Natural killer cell (primary cell): ENCODE results near the gene AATK. TPM values are rescaled to one million over a fixed set of nuclear protein-coding genes. Genes with fewer than 3 reads are reported as not detected.

Experiments
- ATAC-seq, 3 donors: fragments of 150-1000 bp in 2 of 3; fragments of 200-7000 bp in 1 of 3; cut with Tn5 transposase; 1 replicate in 1 of 3; 2 replicates in 2 of 3; pipeline ENCODE4 v1.10.0; 2021; ENCODE audit warnings: mild to moderate bottlenecking in 2 of 3, moderate library complexity in 2 of 3
- DNase-seq, 2 donors: peaks; one replicate each; pipeline versions ENCODE4 v3.0.0 to v3.0.0-alpha.2; 2013 to 2021; ENCODE audit warnings: mixed read lengths in 1 of 2
- H3K27ac ChIP-seq: one replicate; pipeline ENCODE4 v1.5.1; 2013; ENCODE audit warnings: mild to moderate bottlenecking, low read length
- H3K27me3 ChIP-seq: one replicate; pipeline ENCODE4 v1.6.1; 2013; ENCODE audit warnings: low read length; ENCODE audit not compliant: control insufficient read depth, insufficient read depth
- H3K36me3 ChIP-seq: one replicate; pipeline ENCODE4 v1.6.1; 2013; ENCODE audit warnings: low read length; ENCODE audit not compliant: control insufficient read depth, insufficient read depth
- H3K4me1 ChIP-seq: one replicate; pipeline ENCODE4 v1.6.1; 2013; ENCODE audit warnings: low read length; ENCODE audit not compliant: control insufficient read depth, insufficient read depth
- H3K4me3 ChIP-seq: one replicate; pipeline ENCODE4 v1.5.1; 2013; ENCODE audit warnings: low read length
- H3K9me3 ChIP-seq: one replicate; pipeline ENCODE4 v1.6.1; 2013; ENCODE audit warnings: low read length; ENCODE audit not compliant: control insufficient read depth, insufficient read depth
- H3K27ac Mint-ChIP-seq, 2 donors: one replicate each; pipeline ENCODE4 v1.8.0; 2022; ENCODE audit warnings: mild to moderate bottlenecking in 2 of 2, mixed read lengths in 2 of 2, moderate library complexity in 1 of 2
- H3K27me3 Mint-ChIP-seq, 2 donors: one replicate each; pipeline ENCODE4 v1.8.0; 2022; ENCODE audit warnings: low read depth in 2 of 2, mixed read lengths in 2 of 2
- H3K36me3 Mint-ChIP-seq: one replicate; pipeline ENCODE4 v1.8.0; 2022; ENCODE audit warnings: mixed read lengths
- H3K4me1 Mint-ChIP-seq, 2 donors: one replicate each; pipeline ENCODE4 v1.8.0; 2022; ENCODE audit warnings: mixed read lengths in 2 of 2
- H3K4me3 Mint-ChIP-seq: one replicate; pipeline ENCODE4 v1.8.0; 2022; ENCODE audit warnings: mild to moderate bottlenecking, moderate library complexity, mixed read lengths
- H3K9me3 Mint-ChIP-seq, 2 donors: one replicate each; pipeline ENCODE4 v1.8.0; 2022; ENCODE audit warnings: mixed read lengths in 2 of 2
- CTCF ChIP-seq: fragments of 200-600 bp; IDR thresholded peaks from one replicate; pipeline ENCODE4 v1.8.0; 2022; ENCODE audit warnings: antibody characterized with exemption
- WGBS: methylation state at CpG from one replicate; pipeline ENCODE4 v1.1.7; 2013; ENCODE audit warnings: missing lambda C conversion rate; ENCODE audit not compliant: insufficient coverage; 5-methylcytosine and 5-hydroxymethylcytosine counted together
- intact Hi-C: fragments of 100-400 bp; cut with micrococcal nuclease; formaldehyde crosslinking; loops from one replicate; pipeline ENCODE4 v1.14.2; 2022
- total RNA-seq, 4 donors: library from RNA; stranded (reverse); fragments of 120-200 nt in 1 of 4; gene quantifications; one replicate each; pipeline versions ENCODE4 v1.2.3 to v1.2.4, GENCODE V29; 2013 to 2022

The AATK gene
- total RNA-seq, 3 donors from 2014 or later (not counting 1 experiment from before 2014, with no cell fraction given) = 8.5 to 13.7 (median 10.4) TPM

GRCh38 chr17:81085420-81085911, 80.6 kb downstream of the AATK start:
- intact Hi-C loops = no loop called here
- H3K4me1 Mint-ChIP-seq = no peaks in the 10 kb centered on the region

GRCh38 chr17:81084680-81085419, 81.2 kb downstream of the AATK start:
- Histone ChIP-seq H3K36me3 (no peaks in the 10 kb centered on the region), H3K4me1 (peaks cover 8% of the 10 kb centered on the region), H3K9me3 (no peaks in the 10 kb centered on the region), H3K27ac (no peak overlapping the region), H3K27me3 (no peaks in the 10 kb centered on the region), H3K4me3 (no peak overlapping the region)
- no peaks in the 10 kb centered on the region for H3K27me3 Mint-ChIP-seq
- no peaks in the 10 kb centered on the region for H3K9me3 Mint-ChIP-seq
- 86% methylated on average over 26 of the region's 26 CpGs for WGBS
- DNase-seq (no peak), ATAC-seq (no peak)
- TF ChIP-seq CTCF = no peak
- intact Hi-C loops = no loop called here
- H3K4me3 Mint-ChIP-seq = no peak overlapping the region
- no peaks in the 10 kb centered on the region for H3K36me3 Mint-ChIP-seq
- H3K4me1 Mint-ChIP-seq = no peaks in the 10 kb centered on the region
- no peak overlapping the region for H3K27ac Mint-ChIP-seq

More at GRCh38 chr17:81085420-81085911, 80.6 kb downstream of the AATK start:
- no peaks in the 10 kb centered on the region for H3K9me3 ChIP-seq
- TF ChIP-seq CTCF = no peak
- ATAC-seq = no peak
- H3K36me3 ChIP-seq = no peaks in the 10 kb centered on the region
- WGBS = 92% methylated on average over 20 of the region's 20 CpGs
- Mint-ChIP-seq H3K27me3 (no peaks in the 10 kb centered on the region), H3K9me3 (no peaks in the 10 kb centered on the region), H3K27ac (no peak overlapping the region), H3K4me3 (no peak overlapping the region), H3K36me3 (no peaks in the 10 kb centered on the region)
- no peak overlapping the region for H3K4me3 ChIP-seq
- DNase-seq = no peak
- H3K27ac ChIP-seq = no peak overlapping the region
- no peaks in the 10 kb centered on the region for H3K27me3 ChIP-seq
- peaks cover 8% of the 10 kb centered on the region for H3K4me1 ChIP-seq

- ATAC-seq (no peak), DNase-seq (no peak)
- intact Hi-C loops = no loop called here
- H3K4me1 ChIP-seq = peaks cover 13% of the 10 kb centered on the region
- H3K4me3 ChIP-seq = no peak overlapping the region
- no peak overlapping the region for H3K27ac ChIP-seq
- no peaks in the 10 kb centered on the region for H3K27me3 Mint-ChIP-seq
- TF ChIP-seq CTCF = no peak
- H3K4me3 Mint-ChIP-seq = no peak overlapping the region
- no peak overlapping the region for H3K27ac Mint-ChIP-seq
- no peaks in the 10 kb centered on the region for H3K36me3 ChIP-seq
- H3K9me3 Mint-ChIP-seq = no peaks in the 10 kb centered on the region
- no peaks in the 10 kb centered on the region for H3K27me3 ChIP-seq
- no peaks in the 10 kb centered on the region for H3K36me3 Mint-ChIP-seq
- H3K4me1 Mint-ChIP-seq = no peaks in the 10 kb centered on the region
- H3K9me3 ChIP-seq = no peaks in the 10 kb centered on the region
- WGBS = 79% methylated on average over 27 of the region's 27 CpGs
Measured at GRCh38 chr17:81083125-81083765, 82.8 kb downstream of the AATK start.
